HG03565 (cell line): ENCODE data around the gene SCAF8.

ENCODE experiments used
- ATAC-seq: cut with Tn5 transposase; IDR thresholded peaks from one replicate; pipeline ENCODE4 v1.9.1; 2021; ENCODE audit warnings: mild to moderate bottlenecking, moderate library complexity; ENCODE audit not compliant: unreplicated experiment

Gene SCAF8

DNA sequence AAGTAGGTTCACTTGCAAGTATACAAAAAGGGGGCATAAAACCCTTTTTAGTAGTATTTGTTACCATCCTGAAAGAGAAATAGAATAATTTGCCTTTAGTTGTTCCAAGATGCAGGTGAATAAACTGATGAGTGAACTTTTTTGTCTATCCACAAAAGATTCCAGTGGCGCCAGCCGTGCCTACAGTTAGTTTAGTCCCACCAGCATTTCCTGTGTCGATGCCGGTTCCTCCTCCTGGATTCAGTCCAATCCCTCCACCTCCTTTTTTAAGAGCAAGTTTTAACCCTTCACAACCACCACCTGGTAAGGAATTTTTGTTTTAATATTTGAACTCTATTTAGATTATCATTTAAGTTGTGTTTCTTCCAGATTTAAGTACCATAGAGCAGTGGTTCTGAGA is 90.9 kb downstream of the SCAF8 start:
- ATAC-seq = no peak

- ATAC-seq = no peak
These were observed 96.8 kb downstream of the SCAF8 start for GRCh38 chr6:154829970-154830369.

DNA sequence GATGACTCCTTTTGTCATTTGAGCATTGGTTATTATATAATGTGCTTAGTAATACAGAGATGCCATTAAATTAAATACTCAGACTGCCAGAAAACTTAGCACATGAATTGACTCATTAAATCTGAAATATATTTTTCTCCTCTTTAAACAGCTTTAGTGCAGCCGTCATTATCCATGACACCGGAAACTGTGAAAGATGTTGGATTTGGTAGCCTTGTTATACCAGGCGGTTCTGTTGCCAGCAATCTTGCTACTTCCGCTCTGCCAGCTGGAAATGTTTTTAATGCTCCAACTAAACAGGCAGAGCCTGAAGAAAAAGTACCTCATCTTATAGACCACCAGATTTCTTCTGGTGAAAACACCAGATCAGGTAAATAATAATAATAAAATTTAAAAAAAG is 97.6 kb downstream of the SCAF8 start:
- no peak for ATAC-seq

DNA sequence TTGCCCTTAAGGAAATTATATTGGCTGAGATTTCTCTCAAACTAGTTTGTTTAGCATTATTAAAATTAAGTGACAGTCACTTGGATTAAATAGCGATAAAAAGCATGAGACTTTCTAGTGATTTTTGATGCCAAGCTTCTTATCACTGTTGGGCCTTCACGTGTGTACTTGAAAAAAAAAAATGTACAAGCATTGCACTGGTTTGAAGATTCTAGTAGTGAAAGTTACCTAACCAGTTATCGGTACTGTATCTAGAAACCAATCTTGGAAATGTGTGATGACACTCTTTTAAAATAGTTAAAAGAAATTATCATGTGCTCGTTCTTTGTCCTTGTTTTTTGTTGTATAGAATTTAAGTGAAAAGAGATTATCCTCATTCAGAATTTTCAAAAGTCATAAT is 102.1 kb downstream of the SCAF8 start:
- ATAC-seq = no peak

- ATAC-seq = no peak
These were observed 106.3 kb downstream of the SCAF8 start for GRCh38 chr6:154839546-154839945.

GRCh38 chr6:154840363-154840762 is 107.1 kb downstream of the SCAF8 start:
- no peak for ATAC-seq

DNA sequence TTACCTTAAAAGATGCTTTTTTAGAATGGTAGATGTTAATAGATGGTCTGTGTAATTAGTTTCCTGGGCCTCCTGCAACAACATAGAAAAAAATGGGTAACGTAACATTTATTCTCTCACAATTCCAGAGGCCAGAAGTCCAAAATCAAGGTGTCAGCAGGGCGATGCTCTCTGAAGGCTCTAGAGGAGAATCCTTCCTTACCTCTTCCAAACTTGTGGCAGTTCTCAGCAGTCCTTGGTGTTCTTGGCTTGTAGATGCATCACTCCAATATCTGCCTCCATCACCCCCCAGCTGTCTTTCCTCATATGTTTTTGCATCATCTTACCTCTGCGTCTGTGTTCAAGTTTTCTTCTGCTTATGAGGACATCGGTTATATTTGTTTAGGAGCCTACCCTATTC is 107.9 kb downstream of the SCAF8 start:
- no peak for ATAC-seq

- no peak for ATAC-seq
These were observed 109.6 kb downstream of the SCAF8 start for GRCh38 chr6:154842833-154843232.

- no peak for ATAC-seq
These were observed 114.1 kb downstream of the SCAF8 start for GRCh38 chr6:154847318-154847717.

DNA sequence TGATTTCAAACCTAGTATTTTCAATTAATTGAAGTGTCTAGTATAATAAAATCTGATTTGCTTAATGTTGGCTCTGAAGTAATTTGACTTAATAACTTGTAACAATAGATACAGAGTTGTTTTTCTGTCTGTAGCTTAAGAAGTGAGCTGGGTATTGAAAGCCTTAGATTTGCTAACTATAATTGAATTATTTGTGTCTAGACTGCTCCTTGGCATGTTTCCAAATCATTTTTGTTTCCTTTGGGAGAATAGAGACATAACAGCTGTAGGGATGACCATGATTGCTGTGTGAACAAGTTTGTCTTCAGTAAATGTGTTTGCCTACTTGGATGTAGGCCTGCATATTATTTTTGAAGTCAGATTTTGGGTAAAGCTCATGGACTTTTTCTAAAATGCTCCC is 115.4 kb downstream of the SCAF8 start:
- no peak for ATAC-seq

- ATAC-seq = no peak
These were observed 116.3 kb downstream of the SCAF8 start for GRCh38 chr6:154849475-154849874.

- ATAC-seq = no peak
These were observed 119.5 kb downstream of the SCAF8 start for GRCh38 chr6:154852687-154853086.

- ATAC-seq = no peak
These were observed 124.3 kb downstream of the SCAF8 start for GRCh38 chr6:154857529-154857928.

- no peak for ATAC-seq
These were observed 128.6 kb downstream of the SCAF8 start for GRCh38 chr6:154861825-154862224.

GRCh38 chr6:154862536-154862935 is 129.3 kb downstream of the SCAF8 start:
- no peak for ATAC-seq

- ATAC-seq = no peak
These were observed 130.8 kb downstream of the SCAF8 start for GRCh38 chr6:154864066-154864430.

DNA sequence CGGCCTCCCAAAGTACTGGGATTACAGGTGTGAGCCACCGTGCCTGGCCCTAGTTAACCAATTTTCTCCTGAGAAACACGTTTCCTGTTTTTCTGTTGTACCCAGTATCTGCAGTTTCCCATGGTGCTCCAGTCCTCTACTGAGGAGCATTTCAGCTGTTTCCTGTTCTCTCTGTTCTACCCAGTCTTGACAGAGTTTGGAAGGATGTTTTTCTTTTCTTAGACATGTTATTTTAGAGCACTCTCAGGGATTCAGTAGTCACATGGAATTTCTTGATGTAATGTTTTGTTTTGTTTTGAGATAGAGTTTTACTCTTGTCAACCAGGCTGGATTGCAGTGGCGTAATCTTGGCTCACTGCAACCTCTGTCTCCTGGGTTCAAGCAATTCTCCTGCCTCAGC is 132.1 kb downstream of the SCAF8 start:
- ATAC-seq = no peak

DNA sequence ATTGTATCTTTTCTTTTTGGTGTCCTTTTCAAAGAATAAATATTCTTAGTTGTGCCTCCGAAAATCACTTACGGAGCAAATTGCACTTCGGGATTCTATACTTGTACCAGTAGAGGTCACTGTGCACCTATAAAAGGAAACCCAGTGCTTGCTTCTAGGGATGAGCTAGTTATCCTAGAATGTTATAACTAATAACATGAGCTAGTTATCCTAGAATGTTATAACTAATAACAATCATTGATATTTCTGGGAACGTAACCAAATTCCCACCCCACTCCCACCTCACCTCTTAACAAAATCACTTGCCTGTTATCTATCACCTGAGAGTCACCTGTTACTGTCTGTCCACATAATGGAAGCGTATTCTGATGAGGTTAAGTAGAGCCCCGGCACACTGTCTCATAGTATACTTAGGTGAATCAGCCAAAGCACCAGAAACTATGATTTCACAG is 135.0 kb downstream of the SCAF8 start:
- no peak for ATAC-seq

GRCh38 chr6:154872542-154873114 is 139.4 kb downstream of the SCAF8 start:
- ATAC-seq = no peak

- no peak for ATAC-seq
These were observed 140.3 kb downstream of the SCAF8 start for GRCh38 chr6:154873546-154873945.

GRCh38 chr6:154874773-154875592 is 141.8 kb downstream of the SCAF8 start:
- no peak for ATAC-seq

GRCh38 chr6:154876486-154877280 is 143.5 kb downstream of the SCAF8 start:
- ATAC-seq = no peak
